OCI-LY3 (cell line): ENCODE results near the gene STK33.

ENCODE experiments used
- H2AFZ ChIP-seq: fragments of 200-600, 300-600 bp; shearing (Covaris generic); 2 replicates; pipeline ENCODE4 v1.6.0; 2014; ENCODE audit warnings: antibody characterized with exemption, low read depth, low read length
- H3K27ac ChIP-seq: fragments of 200-600, 300-600 bp; sonication (generic); 2 replicates; pipeline ENCODE4 v1.5.1; 2014; ENCODE audit warnings: mild to moderate bottlenecking, low read length, moderate library complexity, mixed read lengths
- H3K27me3 ChIP-seq: fragments of 200-600, 300-600 bp; sonication (generic); 2 replicates; pipeline ENCODE4 v1.6.1; 2014; ENCODE audit warnings: low read depth, low read length, mixed read lengths
- H3K36me3 ChIP-seq: fragments of 200-600, 300-600 bp; sonication (generic); replicated peaks from 2 replicates; pipeline ENCODE3; 2014; ENCODE audit warnings: low read depth, low read length, mixed read lengths
- H3K4me1 ChIP-seq: fragments of 300-600, 200-600 bp; sonication (generic); 2 replicates; pipeline ENCODE4 v1.6.1; 2014; ENCODE audit warnings: low read length, mixed read lengths
- H3K4me2 ChIP-seq: fragments of 200-600, 300-600 bp; sonication (generic); 2 replicates; pipeline ENCODE4 v1.6.1; 2014; ENCODE audit warnings: low read length, mixed read lengths
- H3K4me3 ChIP-seq: fragments of 300-600, 200-600 bp; sonication (generic); 2 replicates; pipeline ENCODE4 v1.5.1; 2014; ENCODE audit warnings: antibody characterized with exemption, mild to moderate bottlenecking, low read length, moderate library complexity
- H3K79me2 ChIP-seq: fragments of 300-600, 200-600 bp; shearing (Covaris generic); 2 replicates; pipeline ENCODE4 v1.6.1; 2014; ENCODE audit warnings: mild to moderate bottlenecking, low read length, mixed read lengths
- H3K9ac ChIP-seq: fragments of 300-600, 200-600 bp; shearing (Covaris generic); 2 replicates; pipeline ENCODE4 v1.6.0; 2014; ENCODE audit warnings: mild to moderate bottlenecking, low read length, moderate library complexity
- H3K9me3 ChIP-seq: fragments of 200-600, 300-600 bp; shearing (Covaris generic); 2 replicates; pipeline ENCODE4 v1.6.1; 2014; ENCODE audit warnings: low read length, mixed read lengths; ENCODE audit not compliant: insufficient read depth
- H4K20me1 ChIP-seq: fragments of 200-600, 300-600 bp; sonication (generic); 2 replicates; pipeline ENCODE4 v1.6.1; 2016; ENCODE audit warnings: low read length, mixed read lengths; ENCODE audit not compliant: insufficient read depth
- EZH2phosphoT487 ChIP-seq: fragments of 200-600 bp; shearing (Covaris generic); IDR thresholded peaks from 2 replicates; pipeline ENCODE4 v1.6.1; 2018; ENCODE audit warnings: antibody characterized with exemption, mixed run types, low read depth
- TF ChIP-seq, protein P1 (sequence below): fragments of 200-600, 300-600 bp; sonication (generic); IDR thresholded peaks from 2 replicates; pipeline ENCODE4 v1.5.1; 2014; ENCODE audit warnings: antibody characterized with exemption, low read length, low read depth

STK33 gene

DNA sequence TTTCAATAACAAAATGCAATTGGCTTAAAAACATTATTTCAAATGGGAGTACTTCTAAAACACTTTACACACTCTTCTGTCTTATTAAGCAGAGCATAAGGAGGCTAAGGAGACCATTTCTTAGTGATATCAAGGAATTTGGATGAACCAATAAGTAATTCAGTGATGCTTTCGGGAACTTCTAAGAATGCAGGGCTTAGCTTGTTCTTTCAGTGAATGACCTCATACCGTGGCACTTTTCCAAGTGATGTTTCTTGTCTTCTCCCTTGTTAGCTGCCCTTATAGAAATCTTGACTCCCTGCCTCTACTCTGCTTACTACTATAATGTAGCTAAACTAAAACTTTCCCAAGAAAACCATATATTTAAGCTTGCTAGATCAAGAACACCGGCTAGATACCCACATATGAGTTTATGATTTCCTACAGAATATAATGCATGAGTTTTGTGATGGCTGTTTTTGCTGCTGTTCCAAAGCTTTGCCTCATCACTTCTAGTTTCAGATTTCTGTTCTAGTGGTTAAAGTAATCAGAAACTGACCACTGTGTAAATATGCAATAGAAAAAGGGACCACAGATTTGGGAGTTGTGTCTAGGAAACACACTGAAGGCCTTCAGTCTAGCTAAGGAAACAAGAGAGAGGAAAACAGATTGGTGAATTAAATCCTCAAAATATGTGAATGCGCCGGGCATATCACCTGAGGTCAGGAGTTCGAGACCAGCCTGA lies 37.5 kb upstream of the STK33 start:
- no peak overlapping the region for H2AFZ ChIP-seq
- peaks cover 5% of the 10 kb centered on the region; the same call in 1 of the 2 replicates for H3K27me3 ChIP-seq
- no peak for TF ChIP-seq EZH2phosphoT487
- TF ChIP-seq, protein P1, sequence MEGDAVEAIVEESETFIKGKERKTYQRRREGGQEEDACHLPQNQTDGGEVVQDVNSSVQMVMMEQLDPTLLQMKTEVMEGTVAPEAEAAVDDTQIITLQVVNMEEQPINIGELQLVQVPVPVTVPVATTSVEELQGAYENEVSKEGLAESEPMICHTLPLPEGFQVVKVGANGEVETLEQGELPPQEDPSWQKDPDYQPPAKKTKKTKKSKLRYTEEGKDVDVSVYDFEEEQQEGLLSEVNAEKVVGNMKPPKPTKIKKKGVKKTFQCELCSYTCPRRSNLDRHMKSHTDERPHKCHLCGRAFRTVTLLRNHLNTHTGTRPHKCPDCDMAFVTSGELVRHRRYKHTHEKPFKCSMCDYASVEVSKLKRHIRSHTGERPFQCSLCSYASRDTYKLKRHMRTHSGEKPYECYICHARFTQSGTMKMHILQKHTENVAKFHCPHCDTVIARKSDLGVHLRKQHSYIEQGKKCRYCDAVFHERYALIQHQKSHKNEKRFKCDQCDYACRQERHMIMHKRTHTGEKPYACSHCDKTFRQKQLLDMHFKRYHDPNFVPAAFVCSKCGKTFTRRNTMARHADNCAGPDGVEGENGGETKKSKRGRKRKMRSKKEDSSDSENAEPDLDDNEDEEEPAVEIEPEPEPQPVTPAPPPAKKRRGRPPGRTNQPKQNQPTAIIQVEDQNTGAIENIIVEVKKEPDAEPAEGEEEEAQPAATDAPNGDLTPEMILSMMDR = no peak
- no peaks in the 10 kb centered on the region; the same call in 1 of the 2 replicates for H3K9me3 ChIP-seq
- no peaks in the 10 kb centered on the region for H3K79me2 ChIP-seq
- no peaks in the 10 kb centered on the region for H4K20me1 ChIP-seq
- H3K4me1 ChIP-seq = peaks cover 11% of the 10 kb centered on the region
- H3K4me2 ChIP-seq = no peak overlapping the region
- H3K36me3 ChIP-seq = peaks cover 21% of the 10 kb centered on the region
- no peak overlapping the region for H3K27ac ChIP-seq
- H3K4me3 ChIP-seq = no peak overlapping the region
- no peak overlapping the region for H3K9ac ChIP-seq

DNA sequence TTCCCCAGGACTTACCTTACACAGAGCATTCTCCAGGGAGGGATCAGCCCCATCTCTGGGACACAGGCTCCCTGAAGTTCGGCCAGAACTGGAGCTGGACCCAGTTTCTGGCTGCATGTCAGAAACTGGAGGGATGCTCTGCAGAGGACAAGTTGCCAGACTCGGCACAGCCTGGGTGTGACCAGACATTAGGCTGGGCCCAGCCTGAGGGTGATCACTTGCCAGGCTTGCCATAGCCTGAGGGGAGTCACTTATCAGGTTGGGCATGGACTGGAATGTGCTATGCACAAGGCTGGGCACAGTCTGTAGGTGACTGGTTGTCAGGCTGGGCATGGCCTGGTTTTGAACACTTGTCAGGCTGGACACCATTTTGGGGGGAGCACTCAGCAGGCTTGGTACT lies 30.7 kb upstream of the STK33 start:
- Histone ChIP-seq H3K4me2 (no peak overlapping the region), H3K79me2 (no peaks in the 10 kb centered on the region), H3K9ac (no peak overlapping the region), H3K36me3 (no peaks in the 10 kb centered on the region), H3K27me3 (no peaks in the 10 kb centered on the region), H3K4me3 (no peak overlapping the region), H3K4me1 (no peaks in the 10 kb centered on the region), H4K20me1 (no peaks in the 10 kb centered on the region), H2AFZ (no peak overlapping the region), H3K27ac (no peak overlapping the region), H3K9me3 (no peaks in the 10 kb centered on the region)
- TF ChIP-seq, protein P1 = no peak
- no peak for TF ChIP-seq EZH2phosphoT487

DNA sequence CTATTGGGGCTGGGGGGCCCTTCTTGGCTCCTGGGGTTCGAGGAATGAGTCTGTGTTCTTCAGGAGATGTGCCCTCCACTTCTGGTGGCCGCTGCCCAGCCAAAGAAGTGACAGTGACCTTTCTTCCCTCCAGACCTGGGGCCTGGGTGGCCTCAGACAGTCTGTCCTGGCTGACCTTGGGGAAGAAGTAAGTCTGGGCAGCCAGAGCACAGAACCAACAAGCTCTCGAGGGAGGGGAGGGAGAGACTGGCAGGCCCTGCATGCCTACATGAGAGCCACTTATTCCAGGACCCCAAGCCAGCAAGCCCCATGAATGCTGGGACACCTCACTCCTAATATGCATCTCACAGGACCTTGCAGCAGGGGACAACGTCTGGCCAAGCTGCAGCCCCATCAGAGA lies 27.1 kb upstream of the STK33 start:
- Histone ChIP-seq H3K27me3 (no peaks in the 10 kb centered on the region), H3K9me3 (no peaks in the 10 kb centered on the region), H3K4me2 (no peak overlapping the region), H3K4me3 (no peak overlapping the region), H3K79me2 (no peaks in the 10 kb centered on the region), H4K20me1 (no peaks in the 10 kb centered on the region), H3K27ac (no peak overlapping the region), H3K9ac (no peak overlapping the region), H3K36me3 (no peaks in the 10 kb centered on the region), H2AFZ (no peak overlapping the region), H3K4me1 (no peaks in the 10 kb centered on the region)
- TF ChIP-seq, protein P1 = no peak
- no peak for TF ChIP-seq EZH2phosphoT487

DNA sequence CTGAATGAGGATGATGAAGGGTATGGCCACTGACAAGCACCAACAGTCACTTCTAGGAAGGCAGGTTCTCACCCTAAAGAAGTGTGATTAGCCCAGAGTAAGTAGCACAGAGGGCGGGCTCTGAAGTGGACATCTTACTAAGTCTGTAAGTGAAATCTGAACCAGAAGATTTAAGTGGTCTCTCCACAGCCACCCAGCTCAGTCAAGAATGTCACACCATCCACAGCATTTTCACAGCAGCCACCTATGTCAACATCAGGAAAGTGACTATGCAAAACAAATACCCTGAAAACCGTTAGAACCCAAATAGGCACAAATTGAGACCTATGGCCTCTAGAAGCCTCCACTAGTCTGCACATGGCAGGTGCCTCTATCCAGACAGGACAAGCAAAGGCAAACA lies 23.0 kb upstream of the STK33 start:
- H3K79me2 ChIP-seq = no peaks in the 10 kb centered on the region
- H3K4me3 ChIP-seq = no peak overlapping the region
- H3K4me2 ChIP-seq = no peak overlapping the region
- H3K36me3 ChIP-seq = no peaks in the 10 kb centered on the region
- no peaks in the 10 kb centered on the region for H3K9me3 ChIP-seq
- H3K27me3 ChIP-seq = no peaks in the 10 kb centered on the region
- no peak overlapping the region for H2AFZ ChIP-seq
- no peak for TF ChIP-seq EZH2phosphoT487
- TF ChIP-seq, protein P1 = no peak
- H4K20me1 ChIP-seq = no peaks in the 10 kb centered on the region
- no peak overlapping the region for H3K27ac ChIP-seq
- no peaks in the 10 kb centered on the region for H3K4me1 ChIP-seq
- no peak overlapping the region for H3K9ac ChIP-seq
